Activated effector memory CD4-positive, alpha-beta T cell treated with Interleukin-2 at 50 U/mL for 16 hours (primary cell): ENCODE measurements around the gene CD4.
"Not testable (repeated sequence)": the region's sequence is repeated elsewhere in the genome, so short reads cannot be mapped to it uniquely, and the experiment has no call there.

ENCODE experiments used
- DNase-seq: peaks from one replicate; pipeline ENCODE4 v3.0.0-alpha.2; 2020

CD4 gene

DNA sequence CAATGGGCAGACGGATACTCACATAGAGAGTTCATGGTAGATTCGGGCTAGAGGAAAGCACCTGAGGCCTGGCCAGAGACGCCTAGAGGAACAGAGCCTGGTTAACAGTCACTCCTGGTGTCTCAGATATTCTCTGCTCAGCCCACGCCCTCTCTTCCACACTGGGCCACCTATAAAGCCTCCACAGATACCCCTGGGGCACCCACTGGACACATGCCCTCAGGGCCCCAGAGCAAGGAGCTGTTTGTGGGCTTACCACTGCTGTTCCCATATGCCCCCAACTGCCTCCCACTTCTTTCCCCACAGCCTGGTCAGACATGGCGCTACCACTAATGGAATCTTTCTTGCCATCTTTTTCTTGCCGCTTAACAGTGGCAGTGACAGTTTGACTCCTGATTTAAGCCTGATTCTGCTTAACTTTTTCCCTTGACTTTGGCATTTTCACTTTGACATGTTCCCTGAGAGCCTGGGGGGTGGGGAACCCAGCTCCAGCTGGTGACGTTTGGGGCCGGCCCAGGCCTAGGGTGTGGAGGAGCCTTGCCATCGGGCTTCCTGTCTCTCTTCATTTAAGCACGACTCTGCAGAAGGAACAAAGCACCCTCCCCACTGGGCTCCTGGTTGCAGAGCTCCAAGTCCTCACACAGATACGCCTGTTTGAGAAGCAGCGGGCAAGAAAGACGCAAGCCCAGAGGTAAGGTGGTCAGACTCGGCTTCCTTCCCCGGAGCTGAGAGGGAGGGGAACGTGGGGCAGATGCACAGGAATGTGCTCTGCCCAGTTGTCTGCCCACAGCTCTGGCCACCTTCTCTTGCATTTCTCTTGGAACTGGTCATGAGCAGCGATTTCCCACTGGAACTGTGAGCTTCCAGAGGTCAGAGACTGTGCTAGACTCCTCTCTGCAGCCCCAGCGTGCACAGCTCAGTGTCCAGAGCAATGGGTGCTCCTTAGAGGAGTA, at the start of gene CD4:
TSS of gene CD4 (plus strand) at position 557 of the 953 bp plus-strand sequence. CDS start 10,611 bp downstream, outside the sequence.
- peak; percentile 67 for DNase-seq

DNA sequence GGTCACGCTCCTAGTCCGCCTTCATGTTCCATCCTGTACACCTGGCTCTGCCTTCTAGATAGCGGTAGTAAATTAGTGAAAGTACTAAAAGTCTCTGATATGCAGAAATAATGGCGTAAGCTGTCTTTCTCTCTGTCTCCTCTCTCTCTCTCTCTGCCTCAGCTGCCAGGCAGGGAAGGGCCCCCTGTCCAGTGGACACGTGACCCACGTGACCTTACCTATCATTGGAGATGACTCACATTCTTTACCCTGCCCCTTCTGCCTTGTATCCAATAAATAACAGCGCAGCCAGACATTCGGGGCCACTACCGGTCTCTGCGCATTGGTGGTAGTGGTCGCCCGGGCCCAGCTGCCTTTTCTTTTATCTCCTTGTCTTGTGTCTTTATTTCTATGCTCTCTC, 47.2 kb upstream of the CD4 start:
- not testable (repeated sequence) for DNase-seq

GRCh38 chr12:6742834-6743233, 46.5 kb upstream of the CD4 start:
- DNase-seq = no peak

DNA sequence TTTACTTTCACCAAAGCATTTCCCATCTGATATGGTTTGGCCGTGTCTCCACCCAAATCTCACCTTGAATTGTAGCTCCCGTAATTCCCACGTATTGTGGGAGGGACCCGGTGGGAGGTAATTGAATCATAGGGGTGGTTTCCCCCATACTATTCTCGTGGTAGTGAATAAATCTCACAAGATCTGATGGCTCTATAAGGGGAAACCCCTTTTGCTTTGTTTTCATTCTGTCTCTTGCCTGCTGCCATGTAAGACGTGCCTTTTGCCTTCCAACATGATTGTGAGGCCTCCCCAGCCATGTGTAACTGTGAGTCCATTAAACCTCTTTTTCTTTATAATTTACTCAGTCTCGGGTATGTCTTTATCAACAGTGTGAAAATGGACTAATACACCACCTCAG, 46.0 kb upstream of the CD4 start:
- DNase-seq = not testable (repeated sequence)

DNA sequence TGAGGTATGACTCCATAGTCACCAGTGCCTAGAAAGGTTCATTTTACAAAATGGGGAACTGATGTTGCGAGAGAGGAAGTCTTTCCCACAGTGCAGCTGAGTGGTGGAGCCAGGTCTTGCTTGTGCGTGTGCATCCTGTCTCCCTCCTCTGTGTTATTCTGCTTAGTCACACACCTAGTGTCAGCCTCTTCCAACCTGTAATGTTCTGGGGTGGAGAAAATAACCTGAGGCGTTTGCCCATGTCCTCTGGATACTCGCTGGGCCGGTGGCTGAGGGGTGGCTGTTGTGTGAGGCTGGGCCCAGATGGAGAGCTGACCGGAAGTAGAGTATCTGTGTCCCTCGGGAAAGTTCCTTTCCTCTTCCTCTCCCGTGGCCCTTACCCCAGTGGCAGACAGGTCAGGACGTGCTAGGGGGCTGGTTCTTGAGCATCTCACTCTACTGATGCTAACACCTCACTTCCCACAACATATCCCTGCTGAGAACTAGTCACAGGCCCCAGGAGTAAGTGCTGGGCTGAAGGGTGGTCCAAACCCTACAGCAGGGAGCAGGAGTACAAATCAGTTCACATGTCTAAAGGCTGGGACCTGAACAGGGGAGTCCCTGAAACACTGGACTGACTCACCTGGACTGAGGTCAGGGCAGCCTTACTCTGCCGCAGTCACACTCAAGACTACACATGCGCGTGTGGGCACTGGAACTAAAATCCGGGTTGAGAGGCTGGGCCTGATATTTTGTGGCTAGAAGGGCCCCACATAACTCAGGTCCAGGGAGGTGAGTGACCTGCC, 43.4 kb upstream of the CD4 start:
- no peak for DNase-seq

DNA sequence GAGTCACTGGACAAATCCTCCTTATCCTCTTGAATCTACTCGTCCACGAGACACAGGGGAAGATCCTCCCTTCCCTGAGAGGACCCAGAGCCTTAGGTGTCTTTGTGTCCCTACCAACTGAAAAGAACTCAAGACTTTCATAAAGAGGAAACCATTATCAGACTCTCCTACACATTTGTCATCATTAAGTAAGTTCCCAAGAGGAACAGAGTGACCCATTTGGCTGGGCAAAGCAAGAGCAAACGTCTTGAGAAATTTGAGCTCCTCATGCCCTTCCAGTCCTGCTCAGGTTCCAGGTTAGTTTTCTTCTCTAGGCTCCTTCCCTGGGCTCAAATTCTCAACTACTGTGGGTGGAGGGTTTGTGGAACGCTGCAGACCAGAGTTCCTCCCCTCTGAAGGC, 42.1 kb upstream of the CD4 start:
- no peak for DNase-seq

- DNase-seq = no peak
Observed at GRCh38 chr12:6748761-6749160, 40.6 kb upstream of the CD4 start.

GRCh38 chr12:6750506-6750905, 38.8 kb upstream of the CD4 start:
- no peak for DNase-seq

DNA sequence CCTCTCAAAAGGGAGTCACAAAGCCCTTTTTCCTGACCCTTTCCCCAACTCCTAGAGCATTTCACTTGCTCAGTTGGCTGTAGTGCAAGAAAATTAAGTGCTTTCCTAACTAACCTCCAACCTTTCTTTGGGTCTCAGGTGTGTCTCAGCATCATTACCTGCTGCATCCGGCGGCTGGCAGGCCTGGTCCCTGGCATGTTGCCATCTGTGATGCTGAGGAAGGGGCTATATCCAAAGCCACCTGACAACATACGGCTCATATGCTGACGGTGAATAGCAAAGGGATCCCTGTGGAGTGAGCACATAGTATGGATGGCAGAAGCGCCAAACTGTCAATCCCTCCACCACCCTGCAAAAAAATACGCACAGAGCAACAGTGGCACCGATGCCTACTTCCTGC, 37.6 kb upstream of the CD4 start:
- DNase-seq = no peak

GRCh38 chr12:6752167-6752920, 37.0 kb upstream of the CD4 start:
- DNase-seq = no peak

- DNase-seq = peak; percentile 96
Observed at GRCh38 chr12:6752921-6753771, 36.2 kb upstream of the CD4 start, which contains the start of gene MLF2. Gene MLF2 (minus strand): TSS chr12:6753141. CDS start chr12:6752334, 807 bp downstream.

- DNase-seq = no peak
Observed at GRCh38 chr12:6753772-6754356, 35.5 kb upstream of the CD4 start.

- DNase-seq = no peak
Observed at GRCh38 chr12:6754411-6754810, 34.9 kb upstream of the CD4 start.

- no peak for DNase-seq
Observed at GRCh38 chr12:6757028-6757690, 32.2 kb upstream of the CD4 start.

DNA sequence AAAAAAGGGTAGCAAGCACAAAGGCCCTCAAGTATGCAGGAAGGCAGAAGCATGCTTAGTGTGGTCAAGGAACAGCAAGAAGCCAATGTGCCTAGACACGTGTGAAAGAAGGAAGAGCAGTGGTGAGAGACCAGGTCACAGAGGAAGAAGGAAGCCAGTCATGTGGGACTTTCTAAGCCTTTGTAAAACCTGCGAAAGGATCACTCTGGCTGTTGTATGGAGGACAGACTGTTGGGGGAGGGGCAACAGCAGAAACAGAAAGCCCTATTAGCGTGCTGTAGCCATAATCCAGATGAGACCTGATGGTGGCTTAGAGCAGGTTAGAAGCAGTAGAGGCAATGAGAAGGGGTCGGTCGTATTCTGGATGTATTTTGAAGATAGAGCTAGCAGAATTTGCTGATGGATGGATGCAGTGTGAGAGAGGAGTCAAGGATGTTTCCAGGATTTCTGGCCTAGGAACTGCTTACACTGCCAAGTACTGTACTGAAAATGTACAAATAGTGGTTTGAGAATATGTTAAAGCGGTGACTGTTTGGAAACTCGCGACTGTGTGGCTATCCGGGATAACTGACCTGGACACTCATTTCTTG, 30.7 kb upstream of the CD4 start:
- no peak for DNase-seq

- DNase-seq = no peak
Observed at GRCh38 chr12:6759741-6760140, 29.6 kb upstream of the CD4 start.

DNA sequence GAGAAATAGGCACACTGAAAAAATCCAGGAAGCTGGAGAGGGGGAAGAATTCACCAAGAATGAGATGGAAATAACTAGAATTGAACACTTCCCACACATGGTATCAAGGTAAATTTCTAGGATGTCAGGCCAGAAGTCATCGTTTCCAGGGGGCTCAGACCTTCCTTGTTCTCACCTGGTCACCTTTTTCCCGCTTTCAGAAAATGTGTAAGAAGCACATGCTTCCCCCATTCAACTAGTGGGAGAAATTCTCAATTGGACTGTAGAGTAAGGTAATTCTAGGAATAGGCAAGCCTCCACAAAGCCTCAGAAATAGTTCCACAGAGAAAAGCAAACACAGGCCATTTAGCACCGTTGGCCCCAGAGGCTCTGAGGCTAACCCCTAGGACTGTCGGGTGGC, 25.9 kb upstream of the CD4 start:
- no peak for DNase-seq

GRCh38 chr12:6764011-6764828, 25.1 kb upstream of the CD4 start:
- DNase-seq = no peak

DNA sequence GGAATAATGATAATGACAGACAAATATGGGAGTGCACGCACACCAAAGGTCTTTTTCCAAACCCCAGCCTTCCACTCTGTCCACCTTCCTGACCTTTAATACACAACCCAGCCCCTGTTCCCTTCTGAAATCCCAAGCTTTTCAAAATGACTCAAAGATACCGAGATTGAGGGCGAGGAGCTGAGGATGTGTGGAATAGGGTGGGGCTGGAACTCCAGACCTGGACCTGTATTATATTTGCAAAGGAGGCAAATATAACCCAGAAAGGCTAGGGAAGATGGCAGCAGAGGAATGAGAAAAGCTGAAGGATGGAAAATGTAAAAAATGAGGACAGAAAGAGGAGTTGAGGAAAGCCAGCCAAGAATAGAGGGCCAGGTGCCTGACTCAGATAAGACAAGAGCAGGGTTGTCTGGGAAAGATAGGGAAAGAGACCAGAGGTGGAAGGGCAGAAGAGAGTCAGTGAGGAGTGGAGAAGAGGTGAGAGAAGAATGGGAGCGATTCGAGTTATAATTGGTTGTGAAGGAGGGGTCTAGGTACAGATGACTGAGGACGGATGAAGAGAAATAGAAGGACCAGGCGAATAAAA, 24.2 kb upstream of the CD4 start:
- no peak for DNase-seq
